Stimulated activated naive CD8-positive, alpha-beta T cell treated with anti-CD3 and anti-CD28 coated beads, Interleukin-15, amount 100 ng/mL, for 72 hours (primary cell): ENCODE data around the gene GPN3.
A peak's percentile ranks its signal among the peaks of the same experiment; 100 is the strongest.
"Not testable (repeated sequence)": the region's sequence is repeated elsewhere in the genome, so short reads cannot be mapped to it uniquely, and the experiment has no call there.

Source experiments
- ATAC-seq: fragments of 150-1000 bp; cut with Tn5 transposase; 2 replicates; pipeline ENCODE4 v1.10.0; 2021; ENCODE audit warnings: mild to moderate bottlenecking, moderate library complexity
- DNase-seq, 2 donors: peaks; one replicate each; pipeline ENCODE4 v3.0.0; 2021 to 2022
- H3K27ac Mint-ChIP-seq, 2 donors: one replicate each; pipeline ENCODE4 v1.8.0; 2022; ENCODE audit warnings: mild to moderate bottlenecking in 2 of 2, mixed read lengths in 2 of 2, moderate library complexity in 2 of 2
- H3K27me3 Mint-ChIP-seq: one replicate; pipeline ENCODE4 v1.8.0; 2022; ENCODE audit warnings: mixed read lengths
- H3K4me1 Mint-ChIP-seq: one replicate; pipeline ENCODE4 v1.8.0; 2022; ENCODE audit warnings: mild to moderate bottlenecking, mixed read lengths
- H3K4me3 Mint-ChIP-seq, 2 donors: one replicate each; pipeline ENCODE4 v1.8.0; 2022; ENCODE audit warnings: mild to moderate bottlenecking in 2 of 2, mixed read lengths in 2 of 2, moderate library complexity in 1 of 2
- H3K9me3 Mint-ChIP-seq, 2 donors: one replicate each; pipeline ENCODE4 v1.8.0; 2022; ENCODE audit warnings: mixed read lengths in 2 of 2

The GPN3 gene

DNA sequence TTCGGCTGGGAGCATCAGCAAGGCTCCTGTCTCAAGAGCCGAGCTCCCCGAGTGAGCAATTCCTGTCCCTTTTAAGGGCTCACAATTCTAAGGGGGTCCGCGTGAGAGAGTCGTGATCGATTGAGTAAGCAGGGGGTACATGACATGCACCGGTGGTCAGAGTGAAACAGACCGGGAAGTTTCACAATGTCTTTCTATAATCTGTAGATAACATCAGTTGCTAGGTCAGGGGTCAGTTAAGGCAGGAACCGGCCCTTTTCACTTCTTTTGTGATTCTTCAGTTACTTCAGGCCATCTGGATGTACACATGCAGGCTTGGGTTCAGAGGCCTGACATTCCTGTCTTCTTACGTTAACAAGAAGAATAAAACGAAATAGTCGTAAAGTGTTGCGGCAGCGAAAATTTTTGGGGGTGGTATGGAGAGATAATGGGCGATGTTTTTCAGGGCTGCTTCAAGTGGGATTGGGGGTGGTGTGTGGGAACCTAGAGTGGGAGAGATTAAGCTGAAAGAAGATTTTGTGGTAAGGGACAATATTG lies 62.9 kb downstream of the GPN3 start:
- DNase-seq, H3K4me3 Mint-ChIP-seq, H3K9me3 Mint-ChIP-seq, H3K27ac Mint-ChIP-seq, ATAC-seq, H3K27me3 Mint-ChIP-seq: not testable (repeated sequence)
- H3K4me1 Mint-ChIP-seq, result peaks cover 15% of the 10 kb centered on the region

DNA sequence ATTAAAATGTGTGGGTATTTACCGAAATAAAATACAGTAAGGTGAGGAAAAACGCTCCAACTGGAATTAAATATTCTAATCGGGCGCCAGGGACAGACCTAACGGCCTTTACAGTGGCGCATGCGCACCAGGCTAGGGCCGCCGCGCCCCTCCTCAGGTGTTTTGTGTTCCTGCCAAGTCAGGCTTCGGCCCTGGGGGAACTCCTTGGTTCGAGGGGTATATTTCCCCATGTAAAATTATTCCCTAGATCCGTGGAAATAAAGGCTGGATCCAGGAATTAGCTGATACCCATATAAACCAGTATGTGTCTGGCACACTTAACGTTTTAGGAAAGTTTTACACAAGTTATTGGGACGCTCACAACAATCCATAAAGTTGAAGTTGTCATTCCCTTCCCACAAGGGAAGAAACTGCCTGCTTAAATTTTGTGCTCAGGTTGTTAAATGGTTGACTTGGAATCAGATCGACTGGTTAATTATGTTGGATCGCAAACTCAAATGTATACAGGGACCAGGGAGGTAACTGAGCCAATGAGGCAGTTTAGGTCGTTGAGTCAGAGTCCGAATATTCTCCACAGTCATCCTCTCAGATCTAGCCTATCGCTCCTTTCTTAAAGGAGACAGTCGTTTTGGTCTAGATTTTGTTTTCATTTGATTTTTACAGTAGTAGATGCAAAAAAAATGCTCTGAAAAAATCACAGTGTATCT lies 63.9 kb downstream of the GPN3 start:
- H3K4me1 Mint-ChIP-seq, result peaks cover 21% of the 10 kb centered on the region
- peak; percentile 80 for ATAC-seq
- DNase-seq, result peak; percentile 76 to 82
- no peaks in the 10 kb centered on the region for H3K27me3 Mint-ChIP-seq
- H3K9me3 Mint-ChIP-seq, result no peaks in the 10 kb centered on the region
- H3K27ac Mint-ChIP-seq, result peak overlapping the region; percentile 99 to 100
- peak overlapping the region; percentile 98 to 99 for H3K4me3 Mint-ChIP-seq

DNA sequence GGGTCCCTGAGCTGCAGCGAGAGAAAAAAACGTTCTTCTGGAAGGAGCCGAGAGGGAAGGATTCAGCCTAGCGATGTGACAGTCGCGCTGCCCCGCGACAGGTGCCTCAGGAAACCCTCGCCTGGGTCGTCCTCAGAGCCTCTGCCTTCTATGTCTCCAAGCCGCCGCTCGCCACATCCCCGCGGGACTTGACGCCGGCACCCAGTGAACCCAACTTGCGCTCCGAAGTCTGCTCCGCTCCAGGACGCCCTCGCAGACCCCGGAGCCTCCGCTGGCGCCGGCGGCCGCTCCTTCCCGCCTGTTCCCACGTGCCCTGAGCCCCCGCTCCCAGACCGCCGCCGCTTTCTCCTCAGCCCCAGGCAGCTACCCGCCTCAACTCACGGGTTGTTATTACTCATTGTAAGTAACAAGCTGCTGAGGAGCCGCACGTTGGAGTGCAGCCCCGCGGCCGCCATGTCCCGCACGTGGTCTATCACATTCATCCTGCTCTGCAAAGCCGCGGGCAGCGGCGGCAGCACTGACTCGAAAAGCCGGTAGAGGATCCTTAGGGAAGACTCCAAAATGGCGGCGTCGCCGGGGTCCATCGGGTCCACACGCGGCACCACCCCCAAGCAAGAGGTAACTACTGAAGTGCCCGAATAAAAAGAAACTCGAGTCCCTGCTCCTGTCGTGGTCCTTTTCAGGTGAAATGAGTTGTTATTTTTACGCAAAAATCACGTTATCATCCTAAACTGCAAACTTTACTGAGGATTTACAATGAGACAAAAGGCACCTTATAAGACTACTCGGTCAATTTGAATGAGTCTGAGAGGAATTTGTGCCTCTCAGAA lies 64.7 kb downstream of the GPN3 start, which contains the start of gene ANAPC7:
TSS of gene ANAPC7 (minus strand) at position 563 of the 830 bp plus-strand sequence. CDS start at position 482, 81 bp downstream.
- peak within 1 kb of the TSS; percentile 98 to 99 for H3K4me3 Mint-ChIP-seq
- H3K4me1 Mint-ChIP-seq, result peaks cover 21% of the 10 kb centered on the region

More for the DNA sequence above, 64.7 kb downstream of the GPN3 start, which contains the start of gene ANAPC7:
- H3K27ac Mint-ChIP-seq, result peak within 1 kb of the TSS; percentile 99 to 100
- H3K27me3 Mint-ChIP-seq, result no peaks in the 10 kb centered on the region
- H3K9me3 Mint-ChIP-seq, result no peaks in the 10 kb centered on the region
- DNase-seq (peak; percentile 85 to 89), ATAC-seq (peak; percentile 95)
